GM21737 (cell line): ENCODE data around the gene MUC20.
"Not testable (repeated sequence)": the region's sequence is repeated elsewhere in the genome, so short reads cannot be mapped to it uniquely, and the experiment has no call there.

ENCODE experiments used
- ATAC-seq: cut with Tn5 transposase; IDR thresholded peaks from one replicate; pipeline ENCODE4 v1.9.1; 2021; ENCODE audit warnings: mild to moderate bottlenecking, moderate library complexity; ENCODE audit not compliant: unreplicated experiment

The MUC20 gene

DNA sequence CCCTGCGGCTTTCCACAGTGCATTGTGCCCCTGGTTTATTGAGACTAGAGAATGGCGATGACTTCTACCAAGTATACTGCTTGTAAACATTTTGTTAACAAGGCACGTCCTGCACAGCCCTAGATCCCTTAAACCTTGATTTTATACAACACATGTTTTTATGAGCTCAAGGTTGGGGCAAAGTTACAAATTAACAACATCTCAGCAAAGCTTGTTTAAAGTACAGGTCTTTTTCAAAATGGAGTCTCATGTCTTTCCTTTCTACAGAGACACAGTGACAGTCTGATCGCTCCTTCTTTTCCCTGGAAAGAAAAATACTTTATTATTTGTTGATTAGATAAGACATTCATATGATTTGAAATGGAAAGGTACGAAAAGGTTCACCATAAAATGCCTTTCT lies 8.0 kb downstream of the MUC20 start:
- not testable (repeated sequence) for ATAC-seq

DNA sequence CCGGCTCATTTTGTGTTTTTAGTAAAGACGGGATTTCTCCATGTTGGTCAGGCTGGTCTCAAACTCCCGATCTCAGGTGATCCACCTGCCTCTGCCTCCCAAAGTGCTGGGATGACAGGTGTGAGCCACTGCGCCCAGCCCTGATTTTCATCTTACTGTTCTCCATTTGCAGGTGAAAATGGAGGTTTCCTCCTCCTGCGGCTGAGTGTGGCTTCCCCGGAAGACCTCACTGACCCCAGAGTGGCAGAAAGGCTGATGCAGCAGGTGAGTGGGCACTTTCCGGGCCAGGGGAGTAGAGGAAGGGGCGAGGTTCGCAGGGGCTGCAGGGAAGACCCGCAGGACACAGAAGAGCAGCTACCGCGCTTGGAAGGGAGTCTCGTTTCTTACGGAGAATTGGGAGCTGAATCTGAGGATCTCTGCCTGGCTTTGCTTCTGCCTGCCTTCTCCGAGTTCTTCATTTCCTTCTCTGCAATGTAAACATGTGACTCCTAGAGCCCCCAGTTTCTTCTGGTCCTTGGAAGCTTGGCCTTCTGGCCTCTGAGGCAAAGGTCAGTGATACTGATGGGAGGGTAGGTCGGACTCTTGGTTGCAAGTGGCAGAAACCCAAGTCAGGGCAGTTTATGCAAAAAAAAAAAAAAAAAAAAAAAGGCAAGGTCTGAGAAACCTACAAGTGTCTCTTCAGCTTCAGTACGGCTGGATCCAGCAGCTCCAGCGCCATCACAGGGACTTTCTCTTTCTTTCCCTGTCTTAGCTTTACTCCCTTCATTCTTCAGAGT lies 8.9 kb downstream of the MUC20 start:
- ATAC-seq = no peak

DNA sequence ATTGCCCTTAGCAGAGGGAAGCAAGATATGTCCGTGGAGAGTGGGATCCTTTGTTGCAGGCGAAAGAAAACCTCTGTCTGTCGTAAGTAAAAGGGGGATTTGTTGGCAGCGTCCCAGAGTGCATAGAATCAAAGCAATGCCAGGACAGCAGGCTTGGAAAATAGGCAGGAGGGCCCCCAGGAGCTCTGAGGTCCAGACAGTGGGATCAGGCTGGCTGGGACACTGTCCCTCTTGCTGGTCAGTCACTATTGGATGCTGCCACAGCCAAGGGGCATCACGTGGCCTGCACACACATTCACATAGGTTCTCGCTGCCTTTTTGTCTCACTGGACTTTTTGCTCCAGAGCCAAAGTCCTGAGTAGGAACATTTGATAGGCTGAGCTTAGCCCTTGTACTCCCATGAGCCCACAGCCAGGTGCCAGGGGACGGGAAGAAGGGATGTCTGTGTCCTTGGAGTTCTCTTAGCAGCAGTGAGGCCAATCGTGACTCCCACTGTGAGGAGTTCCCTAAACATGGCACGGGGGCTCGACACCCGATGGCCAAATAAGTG lies 10.7 kb downstream of the MUC20 start:
- ATAC-seq = no peak

DNA sequence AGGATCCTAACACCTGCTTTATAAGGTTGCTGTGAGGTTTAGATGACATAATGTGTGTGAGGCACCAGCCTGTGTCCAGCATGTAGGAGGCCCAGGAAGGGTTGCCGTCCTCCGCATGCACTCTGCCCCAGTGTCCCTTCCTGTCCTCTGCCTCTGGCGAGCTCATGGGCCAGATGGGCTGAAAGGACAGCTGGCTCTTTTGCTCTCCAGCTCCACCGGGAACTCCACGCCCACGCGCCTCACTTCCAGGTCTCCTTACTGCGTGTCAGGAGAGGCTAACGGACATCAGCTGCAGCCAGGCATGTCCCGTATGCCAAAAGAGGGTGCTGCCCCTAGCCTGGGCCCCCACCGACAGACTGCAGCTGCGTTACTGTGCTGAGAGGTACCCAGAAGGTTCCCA lies 12.2 kb downstream of the MUC20 start:
- no peak for ATAC-seq

DNA sequence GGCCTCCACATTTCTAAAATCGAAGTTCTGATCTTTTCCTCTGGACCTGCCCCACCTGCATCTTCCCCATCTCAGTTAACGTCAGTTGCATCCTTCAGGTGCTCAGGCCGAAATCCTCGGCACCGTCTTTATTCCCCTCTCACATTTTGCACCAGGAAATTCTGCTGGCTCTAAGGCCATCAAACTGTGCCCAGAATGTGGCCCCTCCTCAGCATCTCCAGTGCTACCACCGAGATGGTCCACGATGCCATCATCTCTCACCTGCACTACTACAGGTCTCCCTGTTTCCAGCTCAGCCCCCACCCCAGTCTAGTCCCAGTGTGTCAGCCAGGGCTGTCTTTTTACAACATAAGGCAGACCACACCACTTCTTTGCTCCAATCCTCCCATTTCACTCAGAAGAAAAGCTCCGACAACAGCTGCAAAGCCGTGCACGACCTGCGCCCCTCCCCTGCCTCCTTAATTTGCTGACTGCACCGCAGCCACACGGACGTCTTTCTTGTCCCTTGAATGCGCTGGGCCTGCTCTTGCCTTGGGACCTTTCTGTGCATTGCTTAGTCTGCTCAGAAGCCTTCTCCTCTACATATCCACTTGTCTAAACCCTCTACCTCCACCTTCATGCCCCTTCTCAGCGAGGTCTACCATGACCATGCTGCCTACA lies 14.4 kb downstream of the MUC20 start:
- no peak for ATAC-seq

DNA sequence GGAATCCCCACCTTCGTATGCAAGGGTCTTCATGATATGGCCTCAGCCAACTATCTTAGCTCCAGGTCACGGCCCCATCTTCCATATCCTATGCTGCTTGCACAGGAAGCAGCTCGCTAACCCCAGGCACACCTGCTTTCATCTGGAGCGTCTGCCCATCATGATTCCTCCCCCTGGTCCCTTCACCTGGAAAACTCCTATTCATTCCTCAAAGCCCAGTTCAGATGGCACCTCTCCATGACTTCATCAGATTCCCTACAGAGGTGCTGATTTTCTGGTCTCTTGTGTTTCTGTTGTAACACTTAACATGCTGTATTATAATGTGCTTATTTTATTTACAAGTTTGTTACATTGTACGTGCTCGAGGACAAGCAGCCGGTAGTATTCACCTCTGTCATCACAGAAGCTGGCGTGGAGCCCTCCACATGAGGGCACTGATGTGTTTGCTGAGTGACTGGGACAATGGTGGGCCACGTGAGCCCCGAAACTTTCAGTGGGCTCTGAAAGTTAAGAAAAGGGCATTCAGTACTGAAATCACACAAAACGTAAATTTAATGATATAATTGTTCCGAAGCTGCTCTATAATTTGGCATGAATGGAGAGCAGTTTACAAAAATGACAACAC lies 16.2 kb downstream of the MUC20 start:
- no peak for ATAC-seq

DNA sequence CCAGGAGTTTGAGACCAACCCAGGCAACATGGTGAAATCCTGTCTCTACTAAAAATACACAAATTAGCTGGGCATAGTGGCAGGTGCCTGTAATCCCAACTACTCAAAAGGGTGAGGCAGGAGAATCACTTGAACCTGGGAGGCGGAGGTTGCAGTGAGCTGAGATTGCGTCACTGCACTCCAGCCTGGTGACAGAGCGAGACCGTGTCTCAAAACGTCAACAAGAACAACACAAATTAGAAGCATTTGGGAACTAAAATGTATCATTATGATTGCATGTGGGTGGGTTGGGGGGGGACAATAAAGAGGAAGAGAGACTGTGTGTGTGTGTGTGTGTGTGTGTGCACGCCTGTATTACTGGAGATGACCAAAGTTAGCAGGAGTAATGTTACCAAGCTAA lies 17.0 kb downstream of the MUC20 start:
- ATAC-seq = not testable (repeated sequence)

DNA sequence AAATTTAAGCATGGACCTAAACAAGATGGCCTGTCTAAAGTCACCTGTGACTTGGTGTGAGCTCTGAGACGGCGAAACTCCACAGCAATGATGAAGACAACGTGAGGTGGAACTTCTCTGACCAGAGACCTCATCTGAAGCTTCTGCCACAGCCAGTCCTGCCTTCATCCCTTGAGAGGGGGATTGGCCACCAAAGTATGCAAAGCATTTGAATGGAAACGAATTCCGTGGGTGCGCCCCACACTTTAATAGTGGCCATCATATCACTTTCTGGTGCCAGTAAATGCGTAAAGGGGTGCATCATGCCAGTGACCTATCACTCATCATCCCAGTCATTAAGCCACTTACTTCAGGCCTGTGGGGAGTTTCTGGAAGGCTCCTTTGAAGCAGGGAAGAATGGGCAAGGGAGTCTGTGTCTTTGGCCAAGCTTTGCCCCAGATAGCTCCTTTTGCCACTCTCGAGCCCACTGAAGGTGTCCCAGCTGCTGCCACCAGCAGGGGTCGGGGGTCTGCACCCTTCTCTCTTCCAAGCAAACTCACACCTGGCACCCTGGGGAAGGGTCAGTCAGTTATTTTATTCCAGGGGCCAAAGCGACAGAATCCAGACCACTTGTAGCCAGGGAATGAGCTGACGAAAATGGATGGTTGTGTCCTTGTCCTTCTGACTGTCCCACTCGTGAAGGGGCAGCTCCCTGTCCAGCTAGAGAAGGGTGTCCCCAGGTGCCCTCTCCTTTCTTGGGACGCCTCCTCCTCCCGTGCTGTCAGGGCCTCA lies 17.7 kb downstream of the MUC20 start:
- ATAC-seq = no peak

DNA sequence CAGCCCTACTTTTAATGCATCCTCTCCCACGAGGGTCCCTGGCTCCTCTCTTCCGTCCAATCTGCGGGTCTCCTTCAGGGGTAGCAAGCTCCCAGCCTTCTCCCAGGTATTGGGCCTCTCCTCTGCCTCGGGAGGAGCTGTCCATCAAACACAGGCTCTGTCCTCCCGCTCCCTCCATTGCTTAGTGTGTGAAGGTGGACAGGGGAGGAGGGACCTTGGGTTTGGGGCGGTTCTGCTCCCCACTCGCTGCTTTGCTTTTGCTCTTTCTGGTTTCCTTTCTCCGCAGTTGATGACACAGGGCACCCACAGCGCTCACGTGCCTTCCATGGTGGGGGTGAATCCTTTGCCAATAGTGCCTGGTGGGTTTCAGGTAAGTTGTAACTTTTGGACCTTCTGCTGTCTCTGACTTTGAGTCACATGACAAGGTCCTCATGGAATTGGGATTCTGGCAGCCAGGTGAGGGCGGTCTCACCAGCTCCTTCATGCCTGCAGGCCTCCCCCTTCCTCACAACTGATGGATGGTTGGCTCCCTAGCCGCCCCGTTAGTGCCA lies 18.9 kb downstream of the MUC20 start:
- no peak for ATAC-seq

DNA sequence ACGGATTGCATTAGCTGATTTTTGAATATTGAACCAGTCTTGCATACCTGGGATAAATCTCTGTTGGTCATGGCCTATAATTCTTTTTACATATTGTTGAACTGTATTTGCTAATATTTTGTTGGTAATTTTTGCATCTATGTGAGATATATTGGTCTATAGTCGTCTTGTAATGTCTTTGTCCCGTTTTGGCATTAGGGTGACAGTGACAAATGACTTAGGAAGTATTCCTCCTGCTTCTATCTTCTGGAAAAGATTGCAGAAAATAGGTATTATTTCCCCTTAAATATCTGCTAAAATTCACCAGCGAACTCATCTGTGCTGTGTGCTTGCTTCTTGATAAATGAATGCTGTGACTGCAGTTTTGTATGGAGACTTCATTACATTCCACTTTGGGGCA lies 23.7 kb downstream of the MUC20 start:
- no peak for ATAC-seq

DNA sequence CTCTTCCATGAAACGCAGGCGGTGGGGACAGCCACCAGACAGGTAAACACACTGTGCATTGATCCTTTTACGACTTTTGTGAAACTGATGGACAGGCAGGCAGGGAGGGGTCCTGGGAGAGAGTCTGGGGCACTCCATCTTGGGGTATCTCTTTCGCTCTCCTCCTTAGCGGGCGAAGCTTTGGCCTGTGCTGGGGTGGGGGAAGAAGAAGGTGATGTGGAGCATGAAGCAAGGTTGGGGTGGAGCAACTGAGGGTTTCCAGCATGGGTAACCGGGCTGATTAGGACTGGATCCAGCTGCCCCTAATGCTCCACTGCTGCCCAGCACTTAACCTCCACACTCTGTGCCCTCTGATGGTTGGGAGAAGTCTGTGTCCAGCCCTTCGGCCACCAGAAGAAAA lies 25.6 kb downstream of the MUC20 start:
- no peak for ATAC-seq

DNA sequence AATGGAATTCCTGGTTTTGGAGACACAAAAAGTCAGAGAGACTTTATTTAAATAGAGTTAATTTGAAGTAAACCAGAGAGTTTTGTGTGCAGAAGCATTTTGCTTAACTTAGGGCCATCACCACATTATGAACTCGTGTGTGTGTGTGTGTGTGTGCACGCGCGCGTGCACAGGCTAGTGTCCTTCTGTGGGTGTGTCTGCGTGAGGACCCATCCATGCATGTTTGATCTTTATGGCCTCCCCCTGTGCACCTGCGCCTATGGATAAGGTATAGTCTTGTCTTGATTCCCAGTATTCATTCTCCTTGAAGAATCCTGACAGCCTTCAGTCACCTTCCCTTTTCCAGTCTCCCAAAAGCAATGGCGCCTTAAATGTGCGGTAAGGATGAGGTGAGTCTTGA lies 26.0 kb downstream of the MUC20 start:
- no peak for ATAC-seq

DNA sequence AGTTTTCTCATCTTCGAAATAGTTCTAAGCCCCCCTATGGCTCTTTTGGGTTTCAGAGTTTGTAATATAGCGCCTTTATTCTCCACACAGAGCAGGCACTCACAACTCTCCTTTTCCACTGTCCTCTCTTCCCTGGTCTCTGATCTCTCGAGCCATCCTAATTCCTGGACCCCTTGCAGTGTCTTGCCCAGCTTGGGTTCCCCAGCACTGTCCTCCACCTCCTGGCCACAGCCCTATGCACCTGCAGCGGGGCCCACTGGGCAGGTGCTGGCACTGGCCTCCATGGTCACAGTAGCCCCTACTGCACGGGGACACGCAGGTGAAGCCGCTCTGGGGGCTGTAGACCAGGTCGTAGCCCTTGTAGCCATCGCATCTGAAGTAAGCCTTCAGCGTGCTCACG lies 27.9 kb downstream of the MUC20 start:
- no peak for ATAC-seq

DNA sequence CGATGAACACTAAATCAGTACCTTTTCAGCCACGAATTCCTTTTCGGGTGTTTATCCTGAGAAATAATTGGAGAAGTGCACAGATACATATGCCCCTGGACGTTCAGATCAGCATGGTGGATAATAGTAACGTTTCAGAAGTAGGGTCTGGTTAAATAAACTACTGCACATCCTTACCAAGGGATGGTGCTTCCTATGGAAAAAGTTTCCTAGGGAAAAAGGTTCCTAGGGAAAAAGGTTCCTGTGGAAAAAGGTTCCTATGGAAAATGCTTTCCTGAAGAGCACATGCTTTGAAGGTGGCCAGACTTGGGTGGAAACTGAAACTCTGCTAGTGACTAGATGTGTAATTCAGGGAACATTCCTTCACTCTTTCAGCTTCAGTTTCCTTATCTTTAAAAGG lies 28.3 kb downstream of the MUC20 start:
- ATAC-seq = not testable (repeated sequence)

DNA sequence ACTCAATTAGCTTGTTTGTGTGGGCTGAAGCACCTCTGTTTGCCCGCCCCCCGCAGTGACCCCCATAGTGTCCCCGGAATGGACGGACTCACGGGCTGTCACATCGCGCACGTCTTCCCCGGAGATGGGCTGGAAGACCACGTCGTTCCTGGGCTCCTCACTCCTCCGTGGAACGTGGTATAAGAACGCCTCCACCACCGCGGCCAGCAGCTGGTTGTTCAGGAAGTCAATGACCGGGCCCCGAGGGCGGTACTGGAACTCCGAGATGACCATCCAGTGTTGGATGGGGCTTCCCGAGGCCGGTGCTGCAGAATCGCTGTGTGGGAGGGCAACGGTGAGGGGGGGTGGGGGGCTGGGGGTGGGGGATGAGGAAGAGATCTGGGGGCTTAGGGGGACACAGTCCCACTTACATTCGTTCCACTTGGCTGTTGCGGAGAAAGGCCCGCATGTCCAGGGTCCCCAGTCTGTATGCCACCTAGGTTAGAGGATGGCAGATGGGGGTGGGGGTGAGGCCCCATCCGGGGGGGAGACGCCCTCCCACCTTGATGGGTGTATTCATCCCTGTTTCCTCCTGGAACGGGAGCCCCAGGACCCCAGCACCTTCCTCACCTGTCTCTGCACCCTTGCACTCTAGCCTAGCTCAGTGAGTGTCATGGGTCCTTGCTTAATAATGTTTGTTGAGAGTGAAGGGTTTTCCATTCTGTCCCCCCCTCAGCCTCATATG lies 30.2 kb downstream of the MUC20 start:
- ATAC-seq = no peak

DNA sequence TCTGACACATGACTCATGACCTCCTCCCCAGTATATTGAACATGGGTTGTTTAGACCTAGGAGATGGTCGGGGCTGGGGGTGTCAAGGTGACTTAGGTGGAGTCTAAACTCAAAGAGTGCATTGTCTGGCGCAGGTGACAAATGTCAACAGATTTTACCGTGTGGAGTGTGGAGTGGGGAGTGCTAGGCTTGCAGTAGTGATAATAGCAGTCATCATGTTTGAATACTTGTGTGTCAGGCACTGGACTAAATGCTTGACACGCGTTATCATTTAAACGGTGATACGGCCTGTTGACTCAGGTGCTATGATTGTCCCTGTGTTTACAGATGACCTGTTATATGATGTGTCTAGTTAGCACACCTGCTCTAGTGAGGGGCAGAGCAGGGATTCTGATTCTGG lies 30.8 kb downstream of the MUC20 start:
- no peak for ATAC-seq

DNA sequence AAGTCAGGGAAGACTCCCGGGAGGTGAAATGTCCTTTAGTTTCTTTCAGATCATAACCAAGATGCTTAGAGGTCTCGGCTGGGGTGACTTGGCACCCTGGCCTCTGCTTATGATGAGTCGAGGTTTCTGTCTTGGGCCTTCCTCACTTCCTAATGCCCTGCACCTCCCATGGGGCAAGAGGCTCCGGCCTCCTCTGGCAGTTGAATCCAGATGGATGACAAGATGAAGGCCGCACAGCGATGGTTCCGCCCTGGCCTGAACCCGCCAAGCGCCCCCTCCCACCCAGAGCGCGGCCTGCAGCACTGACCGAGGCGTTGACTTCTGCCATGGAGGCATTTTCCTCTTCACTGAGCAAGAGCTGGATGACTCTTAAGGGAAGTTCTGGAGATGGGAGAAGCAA lies 31.3 kb downstream of the MUC20 start:
- ATAC-seq = no peak

DNA sequence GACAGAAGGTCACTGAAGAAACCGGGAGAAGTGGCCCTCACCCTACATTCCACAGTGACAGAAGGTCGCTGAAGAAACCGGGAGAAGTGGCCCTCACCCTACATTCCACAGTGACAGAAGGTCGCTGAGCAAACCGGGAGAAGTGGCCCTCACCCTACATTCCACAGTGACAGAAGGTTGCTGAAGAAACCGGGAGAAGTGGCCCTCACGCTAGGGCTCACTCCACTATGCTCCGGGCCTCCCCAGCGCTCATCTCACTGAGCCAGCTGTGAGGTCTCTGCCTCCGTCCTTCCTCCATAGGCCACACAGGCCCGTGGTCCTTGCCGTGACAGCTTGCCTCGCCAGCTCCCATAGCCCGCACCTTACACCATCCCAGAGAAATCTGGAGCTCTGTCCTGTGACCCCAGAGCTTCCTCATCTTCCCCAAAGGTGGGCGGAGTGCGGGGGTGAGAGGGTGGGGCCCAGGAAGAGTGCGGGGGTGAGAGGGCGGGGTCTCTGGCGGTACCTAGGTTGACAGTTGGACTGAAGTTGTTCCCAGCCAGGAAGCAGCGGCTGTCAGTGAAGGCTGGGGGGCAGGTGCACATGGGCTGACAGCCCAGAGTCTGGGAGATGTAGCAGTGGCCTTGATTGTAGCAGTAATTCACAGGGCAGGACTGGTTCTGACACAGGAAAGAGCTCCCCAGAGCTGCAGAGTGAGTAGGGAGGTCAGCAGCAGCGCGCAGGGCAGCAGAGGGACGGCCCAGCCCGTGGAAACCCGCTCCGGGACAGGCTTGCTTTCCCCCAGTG lies 32.0 kb downstream of the MUC20 start:
- no peak for ATAC-seq

DNA sequence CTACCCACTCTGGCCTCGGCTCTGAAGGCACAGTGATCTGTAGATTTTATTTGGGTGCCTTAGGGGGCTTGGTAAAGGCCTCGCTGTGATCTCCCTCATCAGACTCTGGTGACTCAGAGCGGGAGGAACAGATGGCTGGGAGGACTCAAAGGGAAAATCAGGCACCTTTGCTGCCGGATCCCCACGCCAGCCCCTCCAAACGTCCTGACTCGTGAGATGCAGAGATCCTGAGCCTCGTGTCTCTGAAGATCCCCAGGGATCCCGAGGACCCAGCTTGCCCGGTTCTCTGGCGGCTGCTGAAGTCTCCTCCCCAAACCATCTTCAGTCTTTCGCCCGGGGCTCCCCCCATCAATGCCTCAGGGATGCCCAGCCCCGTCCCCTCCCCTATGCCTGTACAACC lies 32.8 kb downstream of the MUC20 start:
- no peak for ATAC-seq
